ENCODE data around the gene SF3A2. TPM values are rescaled to one million over a fixed set of nuclear protein-coding genes. Genes with fewer than 3 reads are reported as not detected.
A peak's percentile ranks its signal among the peaks of the same experiment; 100 is the strongest.

Gene SF3A2
- total and polyA plus RNA-seq, 3 donors from 2014 or later: 102 to 122 (median 117) TPM

GRCh38 chr19:2261438-2262172 is 25.0 kb downstream of the SF3A2 start:
- TF ChIP-seq POLR2A (IDR thresholded peaks at IDR 0.05): no peak
- TF ChIP-seq CTCF (IDR thresholded peaks at IDR 0.05): peak in 2 of 3 experiments; percentile 34 to 45
- no peaks in the 10 kb centered on the region for H3K36me3 ChIP-seq (ENCODE audit: low read depth, missing control alignments)
- H3K4me1 ChIP-seq: no peaks in the 10 kb centered on the region
- no peaks in the 10 kb centered on the region for H3K27me3 ChIP-seq
- WGBS, 2 donors: 77% methylated on average over 7 of the region's 7 CpGs
- no peak overlapping the region for H3K27ac ChIP-seq
- intact Hi-C loops (cut with DNase I; ENCODE audit: low total_unique reads): no loop called here
- H3K9me3 ChIP-seq: no peaks in the 10 kb centered on the region
- DNase-seq: no peak
- no peak overlapping the region for H3K4me3 ChIP-seq

GRCh38 chr19:2266183-2266993 is 29.8 kb downstream of the SF3A2 start:
- 51 to 57% methylated on average over 16 to 18 of the region's 18 CpGs for WGBS, 2 donors
- Histone ChIP-seq H3K4me1 (peaks cover 5% of the 10 kb centered on the region), H3K4me3 (no peak overlapping the region), H3K27me3 (no peaks in the 10 kb centered on the region), H3K9me3 (no peaks in the 10 kb centered on the region), H3K27ac (peak overlapping the region in 1 of 2 donors; percentile 59), H3K36me3 (ENCODE audit: low read depth, missing control alignments) (no peaks in the 10 kb centered on the region)
- peak; percentile 93 for DNase-seq
- TF ChIP-seq POLR2A (IDR thresholded peaks at IDR 0.05): no peak
- no peak for TF ChIP-seq CTCF (IDR thresholded peaks at IDR 0.05)
- intact Hi-C loops (cut with DNase I; ENCODE audit: low total_unique reads): no loop called here

GRCh38 chr19:2268480-2268830 is 31.8 kb downstream of the SF3A2 start:
- Histone ChIP-seq H3K27ac (peak overlapping the region in 1 of 2 donors; percentile 84), H3K4me3 (peak overlapping the region in 1 of 2 donors; percentile 80), H3K27me3 (no peaks in the 10 kb centered on the region), H3K9me3 (no peaks in the 10 kb centered on the region), H3K36me3 (ENCODE audit: low read depth, missing control alignments) (no peaks in the 10 kb centered on the region), H3K4me1 (peaks cover 25% of the 10 kb centered on the region)
- TF ChIP-seq CTCF (IDR thresholded peaks at IDR 0.05) (peak in 1 of 3 experiments; percentile 7), POLR2A (IDR thresholded peaks at IDR 0.05) (no peak)
- no peak for DNase-seq
- intact Hi-C loops (cut with DNase I; ENCODE audit: low total_unique reads): no loop called here
- WGBS, 2 donors: 53 to 68% methylated on average over 4 of the region's 4 CpGs

- Histone ChIP-seq H3K27ac (peak overlapping the region in 1 of 2 donors; percentile 84), H3K27me3 (no peaks in the 10 kb centered on the region), H3K4me1 (peaks cover 28% of the 10 kb centered on the region), H3K36me3 (ENCODE audit: low read depth, missing control alignments) (no peaks in the 10 kb centered on the region), H3K9me3 (no peaks in the 10 kb centered on the region), H3K4me3 (peak overlapping the region; percentile 80 to 100)
- WGBS, 2 donors: 1 to 3% methylated on average over 12 to 19 of the region's 19 CpGs
- TF ChIP-seq CTCF (IDR thresholded peaks at IDR 0.05) (no peak), POLR2A (IDR thresholded peaks at IDR 0.05) (no peak)
- no peak for DNase-seq
- intact Hi-C loops (cut with DNase I; ENCODE audit: low total_unique reads): no loop called here
These were observed 32.2 kb downstream of the SF3A2 start for GRCh38 chr19:2268861-2269243.
